ENCODE data around the gene PLAU. TPM values are rescaled to one million over a fixed set of nuclear protein-coding genes. Genes with fewer than 3 reads are reported as not detected.

The PLAU gene
- total and polyA plus RNA-seq, 7 donors = 2.5 to 15.7 (median 3.8) TPM

DNA sequence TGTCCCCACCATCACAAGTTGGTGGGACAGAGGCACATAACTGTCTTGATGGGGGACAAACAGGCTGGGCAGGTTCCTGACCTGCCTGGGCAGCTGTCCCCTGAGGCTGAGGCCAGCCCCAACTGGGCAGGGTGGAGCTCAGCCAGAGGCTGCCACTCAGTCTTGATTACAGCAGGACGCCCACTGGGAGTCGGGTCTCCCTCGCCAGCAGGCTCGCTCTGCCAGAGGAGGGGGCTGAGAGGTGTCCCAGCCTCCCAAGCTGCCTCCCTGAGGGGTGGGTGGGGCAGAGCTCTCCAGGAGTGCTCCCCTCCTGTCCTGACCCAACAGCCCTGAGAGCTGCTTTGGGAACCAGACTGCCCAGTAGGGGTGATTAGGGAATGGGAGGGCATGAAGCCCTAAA lies 34.8 kb upstream of the PLAU start:
- Histone ChIP-seq H3K4me3 (no peak overlapping the region), H3K27ac (peak overlapping the region; percentile 29 to 94 (median 70)), H3K9me3 (no peaks in the 10 kb centered on the region), H3K4me1 (peaks cover 0 to 51% (median 32%) of the 10 kb centered on the region in 4 donors), H3K36me3 (peaks cover 0 to 3% (median 0%) of the 10 kb centered on the region in 4 donors), H3K27me3 (no peaks in the 10 kb centered on the region)
- WGBS, 2 donors = 83 to 89% methylated on average over 4 of the region's 4 CpGs
- intact Hi-C loops (cut with DNase I) = no loop called here
- TF ChIP-seq, protein P1, sequence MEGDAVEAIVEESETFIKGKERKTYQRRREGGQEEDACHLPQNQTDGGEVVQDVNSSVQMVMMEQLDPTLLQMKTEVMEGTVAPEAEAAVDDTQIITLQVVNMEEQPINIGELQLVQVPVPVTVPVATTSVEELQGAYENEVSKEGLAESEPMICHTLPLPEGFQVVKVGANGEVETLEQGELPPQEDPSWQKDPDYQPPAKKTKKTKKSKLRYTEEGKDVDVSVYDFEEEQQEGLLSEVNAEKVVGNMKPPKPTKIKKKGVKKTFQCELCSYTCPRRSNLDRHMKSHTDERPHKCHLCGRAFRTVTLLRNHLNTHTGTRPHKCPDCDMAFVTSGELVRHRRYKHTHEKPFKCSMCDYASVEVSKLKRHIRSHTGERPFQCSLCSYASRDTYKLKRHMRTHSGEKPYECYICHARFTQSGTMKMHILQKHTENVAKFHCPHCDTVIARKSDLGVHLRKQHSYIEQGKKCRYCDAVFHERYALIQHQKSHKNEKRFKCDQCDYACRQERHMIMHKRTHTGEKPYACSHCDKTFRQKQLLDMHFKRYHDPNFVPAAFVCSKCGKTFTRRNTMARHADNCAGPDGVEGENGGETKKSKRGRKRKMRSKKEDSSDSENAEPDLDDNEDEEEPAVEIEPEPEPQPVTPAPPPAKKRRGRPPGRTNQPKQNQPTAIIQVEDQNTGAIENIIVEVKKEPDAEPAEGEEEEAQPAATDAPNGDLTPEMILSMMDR (IDR thresholded peaks at IDR 0.05) = no peak
- DNase-seq = no peak

DNA sequence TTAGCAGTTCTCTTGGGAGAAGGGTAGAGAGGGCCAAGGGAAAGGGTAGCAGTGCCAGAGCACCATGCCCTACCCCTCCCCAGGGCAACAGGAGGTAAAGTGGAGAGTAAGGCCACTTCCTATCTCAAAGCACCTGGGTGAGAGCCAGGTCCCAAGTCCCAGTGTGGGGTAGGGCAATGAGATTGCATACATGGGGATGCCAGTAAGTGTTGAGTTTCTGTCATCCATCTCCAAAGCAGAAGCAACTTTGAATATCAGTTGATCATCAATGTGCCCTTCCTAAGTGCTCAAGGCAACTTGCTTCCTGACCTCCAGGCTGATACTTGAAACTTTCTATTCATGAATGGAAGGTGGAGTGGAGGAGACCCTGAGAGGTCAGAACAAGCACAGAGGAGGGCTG lies 34.4 kb upstream of the PLAU start:
- intact Hi-C loops (cut with DNase I) = no loop called here
- Histone ChIP-seq H3K27ac (peak overlapping the region; percentile 29 to 94 (median 70)), H3K4me3 (no peak overlapping the region), H3K9me3 (no peaks in the 10 kb centered on the region), H3K36me3 (no peaks in the 10 kb centered on the region), H3K4me1 (peaks cover 0 to 47% (median 28%) of the 10 kb centered on the region in 4 donors), H3K27me3 (no peaks in the 10 kb centered on the region)
- no peak for TF ChIP-seq POLR2A (IDR thresholded peaks at IDR 0.05)
- TF ChIP-seq EP300 (IDR thresholded peaks at IDR 0.05) = no peak
- TF ChIP-seq POLR2AphosphoS5 (IDR thresholded peaks at IDR 0.05) = no peak
- TF ChIP-seq, protein P1 (IDR thresholded peaks at IDR 0.05) = no peak
- no peak for DNase-seq

DNA sequence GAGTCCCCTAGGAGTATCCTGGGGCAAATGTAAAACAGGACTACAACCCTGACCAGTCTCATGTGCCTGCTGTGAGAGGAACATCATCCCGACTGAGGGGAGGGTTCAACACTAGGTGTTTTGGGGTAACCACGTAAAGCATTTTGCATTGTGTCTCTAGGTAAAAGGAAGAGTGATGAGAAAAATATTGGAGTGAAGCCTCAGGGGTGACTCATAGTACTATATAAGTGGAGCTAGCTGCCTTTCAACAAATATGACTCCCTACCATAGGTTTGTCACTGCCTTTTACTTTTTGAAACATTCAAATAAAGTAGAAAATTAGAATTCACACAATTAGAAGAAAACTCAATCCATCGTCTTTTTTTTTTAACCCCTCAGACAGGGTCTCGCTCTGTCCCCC lies 34.0 kb upstream of the PLAU start:
- H3K27ac ChIP-seq = peak overlapping the region; percentile 29 to 94 (median 70)

DNA sequence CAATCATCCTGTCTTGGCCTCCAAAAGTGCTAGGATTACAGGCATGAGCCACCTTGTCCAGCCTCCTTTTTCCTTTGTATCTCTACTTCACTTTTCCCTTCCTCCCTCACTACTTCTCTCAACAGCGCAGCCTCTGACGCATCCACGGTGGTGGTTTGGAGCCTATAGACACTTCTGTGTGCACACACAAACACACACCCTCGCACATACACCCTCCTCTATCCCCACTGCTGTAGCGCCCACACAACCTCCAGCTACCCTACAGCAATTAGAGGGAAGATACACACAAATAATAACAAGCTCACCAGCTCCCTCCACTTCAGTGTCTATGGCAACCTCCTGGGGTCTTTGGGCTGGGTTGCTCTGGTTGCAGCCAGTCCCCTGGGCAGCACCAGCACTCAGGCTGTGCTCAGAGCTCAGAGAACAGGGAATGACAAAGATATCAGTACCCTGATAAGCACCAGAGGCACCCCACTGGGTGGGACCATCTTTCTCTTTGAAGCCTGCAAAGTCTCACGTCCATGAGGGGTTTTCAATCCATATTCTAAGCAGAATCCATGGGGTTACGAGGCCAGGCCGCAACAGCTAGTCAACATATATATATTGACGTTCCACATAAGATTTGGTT lies 33.3 kb upstream of the PLAU start:
- intact Hi-C loops (cut with DNase I) = no loop called here
- TF ChIP-seq POLR2A (IDR thresholded peaks at IDR 0.05) (no peak), EP300 (IDR thresholded peaks at IDR 0.05) (no peak), POLR2AphosphoS5 (IDR thresholded peaks at IDR 0.05) (no peak)
- TF ChIP-seq, protein P1 (IDR thresholded peaks at IDR 0.05) = no peak
- H3K27me3 ChIP-seq = no peaks in the 10 kb centered on the region
- H3K9me3 ChIP-seq = no peaks in the 10 kb centered on the region
- 90 to 91% methylated on average over 9 of the region's 9 CpGs for WGBS, 2 donors
- no peak for DNase-seq
- H3K27ac ChIP-seq = peak overlapping the region in 2 of 4 donors; percentile 92 to 94
- no peaks in the 10 kb centered on the region for H3K36me3 ChIP-seq
- H3K4me3 ChIP-seq = no peak overlapping the region
- H3K4me1 ChIP-seq = peaks cover 0 to 36% (median 17%) of the 10 kb centered on the region in 4 donors

More for the DNA sequence above, 34.0 kb upstream of the PLAU start:
- Histone ChIP-seq H3K4me3 (no peak overlapping the region), H3K9me3 (no peaks in the 10 kb centered on the region), H3K27me3 (no peaks in the 10 kb centered on the region), H3K36me3 (no peaks in the 10 kb centered on the region), H3K4me1 (peaks cover 0 to 43% (median 24%) of the 10 kb centered on the region in 4 donors)
- intact Hi-C loops (cut with DNase I) = no loop called here
- TF ChIP-seq POLR2AphosphoS5 (IDR thresholded peaks at IDR 0.05) = no peak
- TF ChIP-seq EP300 (IDR thresholded peaks at IDR 0.05) = no peak
- TF ChIP-seq, protein P1 (IDR thresholded peaks at IDR 0.05) = no peak
- no peak for TF ChIP-seq POLR2A (IDR thresholded peaks at IDR 0.05)
- DNase-seq = no peak
- WGBS, 2 donors = 93% methylated on average over 4 of the region's 4 CpGs

DNA sequence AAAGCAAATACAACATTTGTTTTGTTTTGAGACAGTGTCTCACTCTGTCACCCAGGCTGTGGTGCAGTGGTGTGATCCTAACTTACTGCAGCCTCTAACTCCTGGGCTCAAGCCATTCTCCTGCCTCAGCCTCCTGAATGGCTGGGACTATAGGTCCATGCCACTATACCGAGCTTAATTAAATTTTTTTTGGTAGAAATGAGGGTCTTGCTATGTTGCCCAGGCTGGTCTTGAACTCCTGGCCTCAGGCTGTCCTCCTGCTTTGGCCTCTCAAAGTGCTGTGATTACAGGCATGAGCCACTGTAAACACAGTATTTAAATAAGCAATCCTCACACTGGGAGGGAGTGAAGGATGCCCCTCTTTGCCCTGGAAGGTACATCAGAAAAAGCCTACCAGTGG lies 32.6 kb upstream of the PLAU start:
- TF ChIP-seq, protein P1 (IDR thresholded peaks at IDR 0.05) = no peak
- TF ChIP-seq POLR2A (IDR thresholded peaks at IDR 0.05) (no peak), EP300 (IDR thresholded peaks at IDR 0.05) (no peak), POLR2AphosphoS5 (IDR thresholded peaks at IDR 0.05) (no peak)

More for the DNA sequence above, 32.6 kb upstream of the PLAU start:
- H3K9me3 ChIP-seq = no peaks in the 10 kb centered on the region
- WGBS, 2 donors = 90 to 92% methylated on average over 1 of the region's 1 CpG
- peaks cover 0 to 29% (median 10%) of the 10 kb centered on the region in 4 donors for H3K4me1 ChIP-seq
- intact Hi-C loops (cut with DNase I) = no loop called here
- no peak overlapping the region for H3K4me3 ChIP-seq
- H3K27ac ChIP-seq = peak overlapping the region in 3 of 4 donors; percentile 41 to 92 (median 61)
- H3K36me3 ChIP-seq = no peaks in the 10 kb centered on the region
- no peak for DNase-seq
- H3K27me3 ChIP-seq = no peaks in the 10 kb centered on the region

Measured in sigmoid colon (tissue), 7 donors.